Activated B cell treated with CpG ODN at 0.5 μM for 24 hours (primary cell): ENCODE results near the gene KCNJ13. TPM values are rescaled to one million over a fixed set of nuclear protein-coding genes. Genes with fewer than 3 reads are reported as not detected.

Experiments used
- ATAC-seq: fragments of 200-7000 bp; cut with Tn5 transposase; one replicate; pipeline ENCODE4 v1.10.0; 2021; ENCODE audit warnings: low read depth, mild to moderate bottlenecking, moderate library complexity
- CTCF ChIA-PET: fragments of 350-600 bp; sonication (Branson Sonifier 250); formaldehyde crosslinking; loops from one replicate; lab custom pipeline; 2021; ENCODE audit warnings: antibody characterized with exemption; lab: Charles Lee
- POLR2A ChIA-PET: fragments of 350-600 bp; sonication (Branson Sonifier 250); formaldehyde crosslinking; loops from one replicate; lab custom pipeline; 2021; ENCODE audit warnings: antibody characterized with exemption; lab: Charles Lee
- DNase-seq: peaks from one replicate; pipeline ENCODE4 v3.0.0; 2022
- H3K27ac Mint-ChIP-seq: one replicate; pipeline ENCODE4 v1.8.0; 2020; ENCODE audit warnings: mixed read lengths
- H3K27me3 Mint-ChIP-seq: one replicate; pipeline ENCODE4 v1.8.0; 2021; ENCODE audit warnings: mixed read lengths
- H3K36me3 Mint-ChIP-seq: one replicate; pipeline ENCODE4 v1.8.0; 2021; ENCODE audit warnings: low read depth, mixed read lengths
- H3K4me1 Mint-ChIP-seq: one replicate; pipeline ENCODE4 v1.8.0; 2021; ENCODE audit warnings: mixed read lengths
- H3K4me3 Mint-ChIP-seq: one replicate; pipeline ENCODE4 v1.8.0; 2020; ENCODE audit warnings: mild to moderate bottlenecking, mixed read lengths
- H3K9me3 Mint-ChIP-seq: one replicate; pipeline ENCODE4 v1.8.0; 2020; ENCODE audit warnings: mixed read lengths
- intact Hi-C: fragments of 100-400 bp; cut with micrococcal nuclease; formaldehyde crosslinking; loops from one replicate; pipeline ENCODE4 v1.15.1; 2024
- total RNA-seq: library from RNA; stranded (reverse); gene quantifications from 2 replicates; pipeline ENCODE4 v1.2.3, GENCODE V29; 2022
- TF ChIP-seq, protein P1 (sequence below): fragments of 200-600 bp; IDR thresholded peaks from one replicate; pipeline ENCODE4 v1.8.0; 2022; ENCODE audit warnings: antibody characterized with exemption, mild to moderate bottlenecking

KCNJ13 gene
- total RNA-seq, result not detected in 2 replicates

DNA sequence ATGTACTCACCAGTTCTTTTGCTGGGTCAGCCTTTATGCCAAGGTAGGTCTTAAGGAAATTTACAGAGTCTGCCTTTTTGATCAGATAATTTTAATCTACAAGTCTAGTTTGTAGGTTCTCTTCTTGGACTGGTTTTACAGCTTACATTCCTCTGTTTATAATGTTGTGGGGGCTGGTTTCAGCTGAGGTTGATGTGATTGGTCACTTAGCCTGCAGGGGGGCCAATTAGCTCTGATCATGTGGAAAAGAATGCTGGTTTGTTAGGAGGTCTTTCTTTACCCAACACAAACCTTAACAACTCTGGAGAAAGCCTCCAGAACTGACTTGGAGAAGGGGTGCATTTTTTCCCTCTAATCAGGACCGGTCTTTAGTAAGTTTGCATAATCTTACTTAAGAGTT lies at the start of gene KCNJ13:
Gene KCNJ13 (minus strand): TSS at position 131 of the 400 bp plus-strand sequence. CDS start 5,203 bp downstream, outside the sequence.
- TF ChIP-seq, protein P1, sequence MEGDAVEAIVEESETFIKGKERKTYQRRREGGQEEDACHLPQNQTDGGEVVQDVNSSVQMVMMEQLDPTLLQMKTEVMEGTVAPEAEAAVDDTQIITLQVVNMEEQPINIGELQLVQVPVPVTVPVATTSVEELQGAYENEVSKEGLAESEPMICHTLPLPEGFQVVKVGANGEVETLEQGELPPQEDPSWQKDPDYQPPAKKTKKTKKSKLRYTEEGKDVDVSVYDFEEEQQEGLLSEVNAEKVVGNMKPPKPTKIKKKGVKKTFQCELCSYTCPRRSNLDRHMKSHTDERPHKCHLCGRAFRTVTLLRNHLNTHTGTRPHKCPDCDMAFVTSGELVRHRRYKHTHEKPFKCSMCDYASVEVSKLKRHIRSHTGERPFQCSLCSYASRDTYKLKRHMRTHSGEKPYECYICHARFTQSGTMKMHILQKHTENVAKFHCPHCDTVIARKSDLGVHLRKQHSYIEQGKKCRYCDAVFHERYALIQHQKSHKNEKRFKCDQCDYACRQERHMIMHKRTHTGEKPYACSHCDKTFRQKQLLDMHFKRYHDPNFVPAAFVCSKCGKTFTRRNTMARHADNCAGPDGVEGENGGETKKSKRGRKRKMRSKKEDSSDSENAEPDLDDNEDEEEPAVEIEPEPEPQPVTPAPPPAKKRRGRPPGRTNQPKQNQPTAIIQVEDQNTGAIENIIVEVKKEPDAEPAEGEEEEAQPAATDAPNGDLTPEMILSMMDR, result no peak
- ATAC-seq, result no peak
- Mint-ChIP-seq H3K9me3 (no peaks in the 10 kb centered on the region), H3K4me1 (peaks cover 18% of the 10 kb centered on the region), H3K27ac (no peak within 1 kb of the TSS), H3K27me3 (no peaks in the 10 kb centered on the region), H3K4me3 (no peak within 1 kb of the TSS), H3K36me3 (peaks cover 29% of the 10 kb centered on the region)
- ChIA-PET CTCF (no interaction called here), POLR2A (no interaction called here)
- intact Hi-C loops, result no loop called here
- no peak for DNase-seq

- Mint-ChIP-seq H3K27me3 (no peaks in the 10 kb centered on the region), H3K36me3 (peaks cover 89% of the 10 kb centered on the region), H3K9me3 (no peaks in the 10 kb centered on the region), H3K4me3 (no peak overlapping the region), H3K4me1 (no peaks in the 10 kb centered on the region), H3K27ac (no peak overlapping the region)
- DNase-seq, result no peak
- POLR2A ChIA-PET, result no interaction called here
- TF ChIP-seq, protein P1, result no peak
- CTCF ChIA-PET, result no interaction called here
- no peak for ATAC-seq
- intact Hi-C loops, result no loop called here
Measured at GRCh38 chr2:232817756-232818155, 41.4 kb upstream of the KCNJ13 start.

- CTCF ChIA-PET, result interaction anchor here (1.2 kb wide), 1 partner anchor 244 kb away, joined by 3 read pairs; the partner anchor contains the start of gene INPP5D
- Mint-ChIP-seq H3K27ac (no peak overlapping the region), H3K9me3 (no peaks in the 10 kb centered on the region), H3K27me3 (no peaks in the 10 kb centered on the region), H3K4me1 (no peaks in the 10 kb centered on the region), H3K36me3 (peaks cover 86% of the 10 kb centered on the region), H3K4me3 (no peak overlapping the region)
- POLR2A ChIA-PET, result no interaction called here
- TF ChIP-seq, protein P1, result no peak
- intact Hi-C loops, result no loop called here
- DNase-seq (no peak), ATAC-seq (no peak)
Measured at GRCh38 chr2:232816657-232817056, 40.3 kb upstream of the KCNJ13 start.

- H3K36me3 Mint-ChIP-seq, result peaks cover 85% of the 10 kb centered on the region
- H3K27ac Mint-ChIP-seq, result no peak overlapping the region
- DNase-seq, result no peak
- no peak overlapping the region for H3K4me3 Mint-ChIP-seq
- ChIA-PET CTCF (interaction anchor here (1.2 kb wide), 1 partner anchor 245 kb away, joined by 3 read pairs; the partner anchor contains the start of gene INPP5D), POLR2A (interaction anchor here (0.6 kb wide), 1 partner anchor 18 kb away, joined by 13 read pairs; no protein-coding TSS in a partner anchor)
- TF ChIP-seq, protein P1, result no peak
- intact Hi-C loops, result no loop called here
- no peaks in the 10 kb centered on the region for H3K9me3 Mint-ChIP-seq
- ATAC-seq, result no peak
- no peaks in the 10 kb centered on the region for H3K4me1 Mint-ChIP-seq
- no peaks in the 10 kb centered on the region for H3K27me3 Mint-ChIP-seq
Measured at GRCh38 chr2:232815569-232815968, 39.2 kb upstream of the KCNJ13 start.

DNA sequence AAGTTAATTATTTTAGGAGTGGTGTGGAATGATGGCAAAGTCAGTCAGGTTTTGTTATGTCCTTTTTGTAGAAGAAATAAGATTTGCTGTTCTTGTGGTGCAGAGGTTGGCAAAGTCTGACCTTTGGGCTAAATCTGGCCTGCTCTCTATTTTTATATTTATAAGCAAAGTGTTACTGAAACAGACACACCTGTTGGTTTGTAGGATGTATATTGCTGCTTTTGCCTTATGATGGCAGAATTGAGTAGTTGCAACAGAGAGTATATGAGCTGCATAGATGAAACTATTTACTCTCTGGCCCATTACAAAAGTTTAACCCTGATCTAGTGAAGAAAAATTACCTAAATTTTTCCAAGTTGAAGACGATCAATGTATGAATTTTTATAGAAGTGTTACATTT lies 34.1 kb upstream of the KCNJ13 start:
- intact Hi-C loops, result no loop called here
- Mint-ChIP-seq H3K36me3 (peaks cover 74% of the 10 kb centered on the region), H3K27ac (no peak overlapping the region), H3K4me1 (no peaks in the 10 kb centered on the region), H3K4me3 (no peak overlapping the region), H3K27me3 (no peaks in the 10 kb centered on the region), H3K9me3 (no peaks in the 10 kb centered on the region)
- TF ChIP-seq, protein P1, result no peak
- CTCF ChIA-PET, result interaction anchor here (1.1 to 2.1 kb wide), 2 partner anchors 48 to 441 kb away, joined by 3 to 6 read pairs; partner anchors contain the start of gene ATG16L1
- ATAC-seq (no peak), DNase-seq (no peak)
- POLR2A ChIA-PET, result interaction anchor here (0.6 kb wide), 1 partner anchor 12 kb away, joined by 4 read pairs; no protein-coding TSS in a partner anchor
